ENCODE results near the gene ARSH.

DNA sequence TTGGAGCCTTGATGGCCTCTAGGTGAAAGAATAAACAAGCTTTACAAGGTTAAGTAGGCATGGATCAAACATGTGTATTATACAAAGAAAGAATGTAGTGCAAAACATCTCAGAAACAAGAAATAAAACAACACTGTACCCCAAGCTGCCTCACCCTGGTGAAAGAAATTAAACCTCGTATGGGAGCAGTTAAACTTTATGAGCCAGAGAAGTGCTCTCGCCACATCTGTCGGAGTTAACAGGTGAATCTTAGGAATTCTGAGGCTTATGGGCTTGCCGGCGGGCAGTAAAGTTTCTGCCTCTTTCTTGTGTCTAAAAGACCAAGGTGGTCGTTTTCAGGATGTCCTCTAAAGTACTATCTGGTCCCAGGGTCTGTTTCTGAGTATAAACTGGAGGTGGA, 34.0 kb upstream of the ARSH start:
- TF ChIP-seq LEF1 (IDR thresholded peaks at IDR 0.05; ENCODE audit: borderline replicate concordance) (no peak), L3MBTL2 (conservative IDR thresholded peaks at IDR 0.05) (no peak), FOXA1 (IDR thresholded peaks at IDR 0.05) (no peak), FOXK2 (IDR thresholded peaks at IDR 0.05) (no peak), ZNF384 (IDR thresholded peaks at IDR 0.05) (no peak), FOXM1 (IDR thresholded peaks at IDR 0.05; ENCODE audit: borderline replicate concordance) (no peak), BHLHE40 (IDR thresholded peaks at IDR 0.05; ENCODE audit: borderline replicate concordance) (no peak), SP1 (IDR thresholded peaks at IDR 0.05) (no peak), HDGF (IDR thresholded peaks at IDR 0.05; ENCODE audit: borderline replicate concordance) (no peak), NFRKB (IDR thresholded peaks at IDR 0.05) (no peak), ARNT (IDR thresholded peaks at IDR 0.05) (no peak), TARDBP (IDR thresholded peaks at IDR 0.05) (no peak), ELF4 (IDR thresholded peaks at IDR 0.05) (no peak)
